Activated naive CD4-positive, alpha-beta T cell treated with anti-CD3 and anti-CD28 coated beads, Interleukin-2, amount 10 ng/mL, durations not matched to agents 7 days and 5 days (primary cell): ENCODE measurements around the gene FBXO15.

ENCODE experiments used
- CTCF ChIA-PET: fragments of 350-600 bp; sonication (Branson Sonifier 250); formaldehyde crosslinking; loops from one replicate; lab custom pipeline; 2021; ENCODE audit warnings: antibody characterized with exemption; lab: Charles Lee
- DNase-seq: peaks from one replicate; pipeline ENCODE4 v3.0.0-alpha.2; 2020
- H3K27ac Mint-ChIP-seq: one replicate; pipeline ENCODE4 v1.8.0; 2021; ENCODE audit warnings: mild to moderate bottlenecking, moderate library complexity, mixed read lengths
- H3K27me3 Mint-ChIP-seq: one replicate; pipeline ENCODE4 v1.8.0; 2021; ENCODE audit warnings: mild to moderate bottlenecking, mixed read lengths
- H3K36me3 Mint-ChIP-seq: one replicate; pipeline ENCODE4 v1.8.0; 2021; ENCODE audit warnings: mixed read lengths
- H3K4me1 Mint-ChIP-seq: one replicate; pipeline ENCODE4 v1.8.0; 2021; ENCODE audit warnings: mixed read lengths
- H3K4me3 Mint-ChIP-seq: one replicate; pipeline ENCODE4 v1.8.0; 2021; ENCODE audit warnings: mild to moderate bottlenecking, moderate library complexity, mixed read lengths
- H3K9me3 Mint-ChIP-seq: one replicate; pipeline ENCODE4 v1.8.0; 2021; ENCODE audit warnings: mixed read lengths

Gene FBXO15

GRCh38 chr18:74060579-74060978 is 87.1 kb downstream of the FBXO15 start:
- CTCF ChIA-PET, result interaction anchor here (0.5 to 2.9 kb wide), 4 partner anchors 17 to 75 kb away, joined by 3 to 12 read pairs (median 4); no protein-coding TSS in a partner anchor
- Mint-ChIP-seq H3K4me3 (no peak overlapping the region), H3K4me1 (peaks cover 30% of the 10 kb centered on the region), H3K27me3 (no peaks in the 10 kb centered on the region), H3K27ac (no peak overlapping the region), H3K36me3 (peaks cover 14% of the 10 kb centered on the region), H3K9me3 (peaks cover 19% of the 10 kb centered on the region)
- no peak for DNase-seq

GRCh38 chr18:74050807-74051206 is 96.8 kb downstream of the FBXO15 start:
- Mint-ChIP-seq H3K4me1 (no peaks in the 10 kb centered on the region), H3K36me3 (peaks cover 8% of the 10 kb centered on the region), H3K4me3 (no peak overlapping the region), H3K9me3 (peaks cover 13% of the 10 kb centered on the region), H3K27me3 (no peaks in the 10 kb centered on the region), H3K27ac (no peak overlapping the region)
- DNase-seq, result no peak
- CTCF ChIA-PET, result interaction anchor here (1.7 kb wide), 1 partner anchor 10 kb away, joined by 4 read pairs; no protein-coding TSS in a partner anchor

GRCh38 chr18:74040459-74041332 is 106.9 kb downstream of the FBXO15 start:
- DNase-seq, result peak; percentile 80
- no peaks in the 10 kb centered on the region for H3K27me3 Mint-ChIP-seq
- H3K27ac Mint-ChIP-seq, result no peak overlapping the region
- CTCF ChIA-PET, result interaction anchor here (0.8 to 4.1 kb wide), 13 partner anchors 9 to 995 kb away, joined by 3 to 23 read pairs (median 5); no protein-coding TSS in a partner anchor
- H3K9me3 Mint-ChIP-seq, result no peaks in the 10 kb centered on the region
- H3K4me3 Mint-ChIP-seq, result no peak overlapping the region
- no peaks in the 10 kb centered on the region for H3K36me3 Mint-ChIP-seq
- H3K4me1 Mint-ChIP-seq, result no peaks in the 10 kb centered on the region

GRCh38 chr18:74040008-74040407 is 107.6 kb downstream of the FBXO15 start:
- H3K4me1 Mint-ChIP-seq, result no peaks in the 10 kb centered on the region
- H3K27me3 Mint-ChIP-seq, result no peaks in the 10 kb centered on the region
- no peak overlapping the region for H3K4me3 Mint-ChIP-seq
- no peaks in the 10 kb centered on the region for H3K9me3 Mint-ChIP-seq
- no peak for DNase-seq
- CTCF ChIA-PET, result interaction anchor here (0.9 to 4.1 kb wide), 10 partner anchors 10 to 996 kb away, joined by 3 to 23 read pairs (median 4); no protein-coding TSS in a partner anchor
- H3K36me3 Mint-ChIP-seq, result no peaks in the 10 kb centered on the region
- H3K27ac Mint-ChIP-seq, result no peak overlapping the region

- CTCF ChIA-PET, result no interaction called here
- Mint-ChIP-seq H3K36me3 (no peaks in the 10 kb centered on the region), H3K27me3 (peaks cover 9% of the 10 kb centered on the region), H3K9me3 (no peaks in the 10 kb centered on the region), H3K27ac (no peak overlapping the region), H3K4me3 (no peak overlapping the region), H3K4me1 (no peaks in the 10 kb centered on the region)
- no peak for DNase-seq
Measured at GRCh38 chr18:74029161-74029560, 118.5 kb downstream of the FBXO15 start.
